AG09319 (cell line): ENCODE data around the gene BIRC7.

ENCODE experiments used
- DNase-seq: peaks from one replicate; pipeline ENCODE4 v3.0.0-alpha.2; 2010; ENCODE audit warnings: low read depth; ENCODE audit errors: extremely low read depth
- TF ChIP-seq, protein P1 (sequence below): IDR thresholded peaks from 2 replicates; pipeline ENCODE4 v1.5.1; 2011; ENCODE audit warnings: low read depth, mild to moderate bottlenecking, inconsistent platforms, low read length, moderate library complexity

The BIRC7 gene

GRCh38 chr20:63280929-63281545 is 45.3 kb downstream of the BIRC7 start:
- no peak for DNase-seq
- TF ChIP-seq, protein P1, sequence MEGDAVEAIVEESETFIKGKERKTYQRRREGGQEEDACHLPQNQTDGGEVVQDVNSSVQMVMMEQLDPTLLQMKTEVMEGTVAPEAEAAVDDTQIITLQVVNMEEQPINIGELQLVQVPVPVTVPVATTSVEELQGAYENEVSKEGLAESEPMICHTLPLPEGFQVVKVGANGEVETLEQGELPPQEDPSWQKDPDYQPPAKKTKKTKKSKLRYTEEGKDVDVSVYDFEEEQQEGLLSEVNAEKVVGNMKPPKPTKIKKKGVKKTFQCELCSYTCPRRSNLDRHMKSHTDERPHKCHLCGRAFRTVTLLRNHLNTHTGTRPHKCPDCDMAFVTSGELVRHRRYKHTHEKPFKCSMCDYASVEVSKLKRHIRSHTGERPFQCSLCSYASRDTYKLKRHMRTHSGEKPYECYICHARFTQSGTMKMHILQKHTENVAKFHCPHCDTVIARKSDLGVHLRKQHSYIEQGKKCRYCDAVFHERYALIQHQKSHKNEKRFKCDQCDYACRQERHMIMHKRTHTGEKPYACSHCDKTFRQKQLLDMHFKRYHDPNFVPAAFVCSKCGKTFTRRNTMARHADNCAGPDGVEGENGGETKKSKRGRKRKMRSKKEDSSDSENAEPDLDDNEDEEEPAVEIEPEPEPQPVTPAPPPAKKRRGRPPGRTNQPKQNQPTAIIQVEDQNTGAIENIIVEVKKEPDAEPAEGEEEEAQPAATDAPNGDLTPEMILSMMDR, result peak; percentile 19

DNA sequence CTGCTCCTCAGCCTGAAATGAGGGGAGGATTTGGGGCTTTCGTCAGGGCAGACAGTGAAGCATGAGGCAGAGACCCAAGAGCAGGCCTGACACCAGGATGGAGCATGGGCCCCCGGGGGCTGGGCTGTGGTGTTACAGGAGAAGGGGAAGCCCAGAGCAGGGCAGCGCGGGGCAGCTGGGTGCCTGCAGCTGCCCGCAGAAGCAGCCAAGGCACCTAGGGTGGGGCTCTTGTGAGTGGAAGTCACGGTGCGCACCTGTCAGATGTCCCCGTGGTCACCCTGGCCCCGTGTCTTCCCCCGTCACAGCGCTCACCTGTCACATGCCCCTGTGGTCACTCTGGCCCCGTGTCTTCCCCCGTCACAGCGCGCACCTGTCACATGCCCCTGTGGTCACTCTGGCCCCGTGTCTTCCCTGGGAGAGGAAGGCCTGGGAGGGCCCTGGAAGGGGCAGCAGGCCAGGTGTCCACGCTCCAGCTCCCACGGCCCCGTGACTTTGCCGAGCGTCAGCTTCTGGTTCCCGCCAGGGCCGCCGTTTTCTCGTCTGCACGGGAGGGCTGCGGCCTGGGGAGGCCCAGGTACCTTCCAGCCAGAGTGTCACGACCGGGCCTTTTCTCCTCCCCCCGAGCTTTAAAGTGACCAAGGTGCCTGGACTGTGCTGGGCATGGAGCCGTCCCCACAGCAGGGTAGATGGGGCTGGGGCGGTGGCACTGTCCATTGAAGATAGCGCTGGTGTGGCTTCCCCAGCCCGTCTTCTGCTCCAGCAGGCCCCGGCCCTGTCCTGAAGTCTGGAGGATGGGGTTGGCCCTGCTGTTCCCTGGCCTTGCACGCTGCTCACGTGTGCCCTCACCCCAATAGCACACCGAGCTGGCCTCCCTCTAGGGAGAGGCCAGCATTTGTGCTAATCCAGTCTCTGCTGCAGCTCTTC is 46.3 kb downstream of the BIRC7 start:
- TF ChIP-seq, protein P1, result no peak
- no peak for DNase-seq

DNA sequence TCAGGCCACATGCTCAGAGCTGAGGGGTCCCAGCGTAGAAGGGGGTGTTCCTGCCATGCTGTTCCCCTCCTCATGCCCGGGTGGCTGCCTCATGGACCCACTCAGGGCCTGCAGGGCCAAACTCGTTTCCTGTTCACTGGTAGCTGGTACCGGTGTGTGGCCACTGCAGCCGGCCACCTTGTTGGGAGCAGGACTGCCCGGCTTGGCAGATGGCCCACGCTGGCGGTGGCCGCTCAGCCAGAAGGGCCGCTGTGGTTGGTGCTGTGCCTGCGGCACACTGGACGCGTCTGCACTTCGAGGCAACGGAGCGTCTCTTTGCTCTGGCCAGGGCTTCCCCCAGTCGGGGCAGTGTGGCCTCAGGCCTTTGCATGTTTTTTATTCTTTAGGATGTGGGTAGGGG is 47.2 kb downstream of the BIRC7 start:
- DNase-seq, result no peak
- TF ChIP-seq, protein P1, result no peak

GRCh38 chr20:63283397-63284082 is 47.8 kb downstream of the BIRC7 start:
- no peak for DNase-seq
- TF ChIP-seq, protein P1, result no peak

- DNase-seq, result no peak
- TF ChIP-seq, protein P1, result no peak
Observed at GRCh38 chr20:63284083-63284440, 48.4 kb downstream of the BIRC7 start.

DNA sequence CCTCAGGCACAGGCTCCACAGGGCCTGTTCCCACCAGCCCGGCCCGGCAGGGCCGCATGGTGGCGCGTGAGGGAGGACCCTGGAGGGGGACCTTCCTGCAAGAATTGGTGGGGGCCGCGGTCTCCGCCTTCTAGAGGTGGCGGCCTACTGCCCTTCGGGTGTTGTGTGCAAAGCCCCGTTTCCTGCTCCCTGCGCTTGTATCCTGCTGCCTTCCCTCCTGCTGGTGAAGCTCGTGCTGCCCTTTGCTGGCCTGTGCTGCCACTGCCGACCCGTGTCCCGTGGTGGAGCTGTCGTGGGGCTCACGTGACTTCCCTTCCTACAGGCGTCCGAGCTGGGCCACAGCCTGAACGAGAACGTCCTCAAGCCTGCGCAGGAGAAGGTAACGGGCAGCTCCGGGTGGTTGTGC is 48.8 kb downstream of the BIRC7 start:
- no peak for DNase-seq
- TF ChIP-seq, protein P1, result no peak
